MM.1S (cell line): ENCODE results near the gene NR6A1.

Source experiments
- DNase-seq: peaks from one replicate; pipeline ENCODE4 v3.0.0-alpha.2; 2015
- H2AFZ ChIP-seq: fragments of 300-600 bp; sonication (generic); 2 replicates; pipeline ENCODE4 v1.6.0; 2016; ENCODE audit warnings: antibody characterized with exemption, low read length
- H3F3A ChIP-seq: fragments of 300-600 bp; sonication (generic); 2 replicates; pipeline ENCODE4 v1.6.1; 2016; ENCODE audit warnings: mild to moderate bottlenecking, antibody characterized with exemption, low read length, moderate library complexity, mixed read lengths; ENCODE audit not compliant: insufficient read depth
- H3K27ac ChIP-seq: fragments of 300-600 bp; sonication (generic); 2 replicates; pipeline ENCODE4 v1.5.1; 2016; ENCODE audit warnings: mild to moderate bottlenecking, low read length
- H3K27me3 ChIP-seq: fragments of 300-600 bp; sonication (generic); replicated peaks from 2 replicates; pipeline ENCODE4 v1.6.0; 2016; ENCODE audit warnings: low read length; ENCODE audit not compliant: insufficient read depth
- H3K36me3 ChIP-seq: fragments of 300-600 bp; sonication (generic); replicated peaks from 2 replicates; pipeline ENCODE4 v1.6.1; 2016; ENCODE audit warnings: mild to moderate bottlenecking, low read length, mixed read lengths; ENCODE audit not compliant: insufficient read depth
- H3K4me1 ChIP-seq: fragments of 300-600 bp; sonication (generic); 2 replicates; pipeline ENCODE4 v1.6.1; 2016; ENCODE audit warnings: low read length, mixed read lengths
- H3K4me2 ChIP-seq: fragments of 300-600 bp; sonication (generic); 2 replicates; pipeline ENCODE4 v1.6.0; 2016; ENCODE audit warnings: low read depth, low read length
- H3K4me3 ChIP-seq: fragments of 300-600 bp; sonication (generic); 2 replicates; pipeline ENCODE4 v1.5.1; 2016; ENCODE audit warnings: low read length, mixed read lengths
- H3K79me2 ChIP-seq: fragments of 300-600 bp; sonication (generic); 2 replicates; pipeline ENCODE4 v1.6.1; 2016; ENCODE audit warnings: mixed run types, low read length, mixed read lengths
- H3K9ac ChIP-seq: fragments of 300-600 bp; sonication (generic); 2 replicates; pipeline ENCODE4 v1.6.1; 2016; ENCODE audit warnings: low read length, mixed read lengths
- H3K9me2 ChIP-seq: fragments of 300-600 bp; sonication (generic); replicated peaks from 2 replicates; pipeline ENCODE4 v1.6.1; 2016; ENCODE audit warnings: mild to moderate bottlenecking, low read length, mixed read lengths; ENCODE audit not compliant: insufficient read depth
- H3K9me3 ChIP-seq: fragments of 300-600 bp; sonication (generic); replicated peaks from 2 replicates; pipeline ENCODE4 v1.6.1; 2016; ENCODE audit warnings: mild to moderate bottlenecking, low read length, mixed read lengths; ENCODE audit not compliant: insufficient read depth
- H4K20me1 ChIP-seq: fragments of 300-600 bp; sonication (generic); 2 replicates; pipeline ENCODE4 v1.6.1; 2016; ENCODE audit warnings: mild to moderate bottlenecking, low read length, moderate library complexity, mixed read lengths; ENCODE audit not compliant: insufficient read depth
- EZH2 ChIP-seq: fragments of 300-600 bp; sonication (generic); optimal IDR thresholded peaks from 2 replicates; pipeline ENCODE3; 2017; ENCODE audit warnings: low read depth, mild to moderate bottlenecking, antibody characterized with exemption, low read length, mixed read lengths
- EZH2phosphoT487 ChIP-seq: fragments of 300-600 bp; sonication (generic); IDR thresholded peaks from 2 replicates; pipeline ENCODE4 v1.6.1; 2018; ENCODE audit warnings: antibody characterized with exemption, low read length
- TF ChIP-seq, protein P1 (sequence below): fragments of 300-600 bp; sonication (generic); IDR thresholded peaks from 2 replicates; pipeline ENCODE4 v1.5.1; 2016; ENCODE audit warnings: antibody characterized with exemption, low read length, mixed read lengths

NR6A1 gene

DNA sequence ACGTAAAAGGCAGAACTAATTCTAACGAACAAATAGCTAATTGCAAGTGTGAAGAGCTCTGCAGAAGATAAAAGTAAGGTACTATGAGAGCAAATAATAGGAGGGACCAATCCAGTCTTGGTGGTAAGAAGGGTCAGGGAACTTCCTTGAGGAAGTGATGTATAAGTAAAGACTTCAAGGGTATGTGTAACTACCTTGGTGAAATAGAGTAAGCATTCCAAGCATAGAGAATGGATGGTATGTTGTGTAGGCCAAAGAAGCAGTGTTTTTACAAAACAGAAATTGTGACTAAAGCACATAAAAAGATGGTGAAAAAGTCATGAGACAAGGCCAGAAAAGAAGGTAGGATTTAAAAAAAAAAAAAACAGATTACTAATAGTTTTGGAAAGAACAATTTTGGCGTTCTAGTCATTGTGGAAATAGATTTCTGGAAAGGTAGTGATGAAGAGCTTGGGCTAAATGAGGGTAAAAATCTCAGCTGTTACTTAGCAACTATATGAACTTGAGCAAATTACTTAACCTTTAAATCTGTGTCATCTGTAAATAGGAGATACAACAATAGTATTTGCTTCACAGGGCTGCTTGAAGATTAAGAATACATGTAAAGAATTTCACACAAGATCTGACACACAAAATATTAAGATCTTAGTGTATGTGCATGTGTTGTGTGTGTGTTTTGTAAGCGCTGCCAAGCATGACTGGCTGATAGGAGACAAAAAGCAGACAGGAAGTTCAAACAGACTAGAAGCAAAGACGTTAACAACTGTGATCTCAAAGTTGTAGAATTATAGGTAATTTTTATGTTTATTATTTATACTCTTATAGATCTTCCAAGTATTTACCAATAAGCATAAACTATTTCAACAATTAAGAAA is 73.5 kb downstream of the NR6A1 start:
- Histone ChIP-seq H3K79me2 (no peaks in the 10 kb centered on the region), H3K4me1 (no peaks in the 10 kb centered on the region), H2AFZ (no peak overlapping the region), H3K9me2 (no peaks in the 10 kb centered on the region), H3K27me3 (no peaks in the 10 kb centered on the region), H3K4me3 (no peak overlapping the region), H4K20me1 (no peaks in the 10 kb centered on the region), H3K9ac (no peak overlapping the region), H3F3A (no peaks in the 10 kb centered on the region), H3K36me3 (no peaks in the 10 kb centered on the region), H3K4me2 (no peak overlapping the region), H3K27ac (no peak overlapping the region), H3K9me3 (no peaks in the 10 kb centered on the region)
- TF ChIP-seq, protein P1, sequence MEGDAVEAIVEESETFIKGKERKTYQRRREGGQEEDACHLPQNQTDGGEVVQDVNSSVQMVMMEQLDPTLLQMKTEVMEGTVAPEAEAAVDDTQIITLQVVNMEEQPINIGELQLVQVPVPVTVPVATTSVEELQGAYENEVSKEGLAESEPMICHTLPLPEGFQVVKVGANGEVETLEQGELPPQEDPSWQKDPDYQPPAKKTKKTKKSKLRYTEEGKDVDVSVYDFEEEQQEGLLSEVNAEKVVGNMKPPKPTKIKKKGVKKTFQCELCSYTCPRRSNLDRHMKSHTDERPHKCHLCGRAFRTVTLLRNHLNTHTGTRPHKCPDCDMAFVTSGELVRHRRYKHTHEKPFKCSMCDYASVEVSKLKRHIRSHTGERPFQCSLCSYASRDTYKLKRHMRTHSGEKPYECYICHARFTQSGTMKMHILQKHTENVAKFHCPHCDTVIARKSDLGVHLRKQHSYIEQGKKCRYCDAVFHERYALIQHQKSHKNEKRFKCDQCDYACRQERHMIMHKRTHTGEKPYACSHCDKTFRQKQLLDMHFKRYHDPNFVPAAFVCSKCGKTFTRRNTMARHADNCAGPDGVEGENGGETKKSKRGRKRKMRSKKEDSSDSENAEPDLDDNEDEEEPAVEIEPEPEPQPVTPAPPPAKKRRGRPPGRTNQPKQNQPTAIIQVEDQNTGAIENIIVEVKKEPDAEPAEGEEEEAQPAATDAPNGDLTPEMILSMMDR: no peak
- no peak for TF ChIP-seq EZH2
- no peak for TF ChIP-seq EZH2phosphoT487
- DNase-seq: no peak

DNA sequence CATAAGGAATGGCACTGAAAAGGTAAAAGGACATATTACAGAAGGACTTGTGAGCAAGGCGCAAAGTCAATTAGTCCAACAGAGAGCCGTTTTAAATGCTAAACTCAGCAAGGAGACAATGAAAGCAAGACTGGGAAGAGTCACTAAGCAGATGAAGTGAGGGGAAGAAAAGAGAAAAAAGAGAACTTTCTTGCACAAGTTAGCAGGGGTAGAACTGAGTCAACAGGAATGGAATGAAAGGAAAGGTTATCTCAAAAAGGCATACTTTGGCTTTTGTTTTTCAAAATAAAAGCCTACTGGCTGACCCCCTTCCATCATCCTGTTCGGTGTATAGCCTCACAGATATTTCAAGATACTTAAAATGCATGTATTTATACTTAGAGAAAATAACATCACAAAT is 75.0 kb downstream of the NR6A1 start:
- no peak for DNase-seq
- no peak overlapping the region for H3K4me3 ChIP-seq
- H3K27ac ChIP-seq: no peak overlapping the region
- H3K27me3 ChIP-seq: no peaks in the 10 kb centered on the region
- H3K9ac ChIP-seq: no peak overlapping the region
- H3K4me1 ChIP-seq: no peaks in the 10 kb centered on the region
- H3K9me2 ChIP-seq: no peaks in the 10 kb centered on the region
- no peak overlapping the region for H3K4me2 ChIP-seq
- TF ChIP-seq, protein P1: no peak
- no peaks in the 10 kb centered on the region for H3K79me2 ChIP-seq
- H4K20me1 ChIP-seq: no peaks in the 10 kb centered on the region
- H3K9me3 ChIP-seq: no peaks in the 10 kb centered on the region
- H3F3A ChIP-seq: no peaks in the 10 kb centered on the region
- H2AFZ ChIP-seq: no peak overlapping the region
- H3K36me3 ChIP-seq: no peaks in the 10 kb centered on the region

DNA sequence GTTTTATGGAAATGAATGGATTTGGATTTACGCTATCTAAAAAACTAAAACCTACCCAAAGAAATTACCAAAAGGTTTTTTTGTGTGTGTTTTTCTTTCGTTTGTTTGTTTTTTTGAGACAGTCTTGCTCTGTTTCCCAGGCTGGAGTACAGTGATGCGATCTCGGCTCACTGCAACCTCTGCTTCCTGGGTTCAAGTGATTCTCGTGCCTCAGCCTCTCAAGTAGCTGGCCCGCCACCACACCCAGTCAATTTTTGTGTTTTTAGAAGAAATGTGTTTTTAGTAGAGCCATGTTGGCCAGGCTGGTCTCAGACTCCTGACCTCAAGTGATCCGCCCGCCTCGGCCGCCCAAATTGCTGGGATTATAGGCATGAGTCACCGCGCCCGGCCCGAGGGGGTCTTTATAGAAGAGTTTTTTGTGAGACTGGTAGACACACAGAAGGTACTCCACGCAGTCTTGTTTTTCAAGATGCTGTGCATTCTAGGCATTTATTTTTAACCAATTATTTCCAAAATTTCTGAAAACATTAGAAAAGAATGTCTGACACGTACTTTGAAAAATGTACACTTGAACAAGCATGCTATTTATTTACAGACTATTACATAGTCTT is 75.7 kb downstream of the NR6A1 start:
- no peak overlapping the region for H3K27ac ChIP-seq
- no peak overlapping the region for H2AFZ ChIP-seq
- H4K20me1 ChIP-seq: no peaks in the 10 kb centered on the region
- H3K4me1 ChIP-seq: no peaks in the 10 kb centered on the region
- H3K27me3 ChIP-seq: no peaks in the 10 kb centered on the region
- no peak for DNase-seq
- H3K79me2 ChIP-seq: no peaks in the 10 kb centered on the region
- TF ChIP-seq, protein P1: no peak
- TF ChIP-seq EZH2 (no peak), EZH2phosphoT487 (no peak)
- no peaks in the 10 kb centered on the region for H3K9me3 ChIP-seq
- H3K4me3 ChIP-seq: no peak overlapping the region
- H3F3A ChIP-seq: no peaks in the 10 kb centered on the region
- H3K9me2 ChIP-seq: no peaks in the 10 kb centered on the region
- H3K9ac ChIP-seq: no peak overlapping the region
- no peak overlapping the region for H3K4me2 ChIP-seq
- H3K36me3 ChIP-seq: no peaks in the 10 kb centered on the region
